ENCODE measurements around the gene COL21A1.

The COL21A1 gene

DNA sequence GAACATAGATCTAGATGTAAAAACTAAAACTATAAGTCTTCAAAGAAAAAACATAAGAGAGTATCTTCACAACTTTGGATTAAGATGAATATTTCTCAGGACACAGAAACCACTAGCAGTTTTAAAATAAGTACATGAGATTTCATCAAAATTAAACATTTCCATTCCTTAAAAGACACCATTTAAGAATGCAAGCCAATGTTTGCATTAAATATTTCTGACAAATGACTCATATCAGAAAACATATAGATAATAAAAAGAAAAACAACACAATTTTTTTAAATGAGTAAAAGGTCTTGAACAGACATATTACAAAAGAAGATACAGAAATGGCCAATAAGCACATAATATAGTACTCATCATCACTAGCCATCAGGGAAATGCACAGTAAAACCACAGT is 59.7 kb downstream of the COL21A1 start:
- no peak for DNase-seq (ENCODE audit: low read depth)

DNA sequence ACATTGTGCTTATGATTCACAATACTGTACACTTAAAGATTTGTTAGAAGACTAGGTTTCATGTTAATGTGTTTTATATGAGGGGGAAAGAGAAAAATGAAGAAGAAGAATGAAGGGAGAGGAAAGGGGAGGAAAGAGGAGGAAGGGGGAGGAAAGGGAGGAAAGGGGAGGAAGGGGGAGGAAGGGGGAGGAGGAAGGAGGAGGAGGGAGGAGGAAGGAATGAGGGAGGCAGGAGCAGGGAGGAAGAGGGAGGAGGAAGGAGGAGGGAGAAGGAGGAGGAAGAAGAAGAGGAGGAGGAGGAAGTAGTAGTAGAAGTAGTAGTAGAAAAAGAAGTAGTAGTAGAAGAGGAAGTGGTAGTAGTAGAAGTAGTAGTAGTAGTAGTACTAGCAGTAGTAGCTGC is 70.6 kb downstream of the COL21A1 start:
- DNase-seq (ENCODE audit: low read depth): no peak

DNA sequence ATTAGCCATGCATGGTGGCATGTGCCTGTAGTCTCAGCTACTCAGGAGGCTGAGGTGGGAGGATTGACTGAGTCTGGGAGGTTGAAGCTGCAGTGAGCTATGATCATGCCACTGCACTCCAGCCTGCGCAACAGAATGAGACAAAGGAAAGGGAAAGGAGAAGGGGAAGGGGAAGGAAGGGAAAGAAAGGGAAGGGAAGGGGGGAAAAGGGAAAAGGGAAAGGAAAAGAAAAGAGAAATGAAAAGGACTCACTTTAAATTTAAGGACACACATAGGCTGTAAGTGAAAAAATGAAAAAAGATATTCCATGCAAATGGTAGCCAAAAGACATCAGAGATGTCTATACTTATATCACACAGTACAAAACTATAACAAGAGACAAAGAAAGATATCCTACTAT is 74.2 kb downstream of the COL21A1 start:
- DNase-seq (ENCODE audit: low read depth): no peak

DNA sequence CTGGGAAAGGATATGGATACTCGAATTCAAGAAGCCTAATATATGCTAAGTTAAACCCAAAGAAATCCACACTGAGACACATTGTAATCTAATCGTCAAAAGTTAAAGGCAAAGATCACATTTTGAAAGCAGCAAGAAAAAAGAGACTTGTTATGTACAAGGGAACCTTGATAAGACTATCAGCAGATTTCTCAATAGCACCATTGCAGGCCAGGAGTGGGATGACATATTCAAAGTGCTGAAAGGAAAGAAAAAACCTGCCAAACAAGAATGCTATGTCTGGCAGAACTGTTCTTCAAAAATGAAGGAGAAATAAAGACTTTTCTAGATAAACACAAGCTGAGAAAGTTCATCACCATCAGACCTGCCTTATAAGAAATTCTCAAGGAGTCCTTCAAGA is 75.2 kb downstream of the COL21A1 start:
- DNase-seq (ENCODE audit: low read depth): no peak

DNA sequence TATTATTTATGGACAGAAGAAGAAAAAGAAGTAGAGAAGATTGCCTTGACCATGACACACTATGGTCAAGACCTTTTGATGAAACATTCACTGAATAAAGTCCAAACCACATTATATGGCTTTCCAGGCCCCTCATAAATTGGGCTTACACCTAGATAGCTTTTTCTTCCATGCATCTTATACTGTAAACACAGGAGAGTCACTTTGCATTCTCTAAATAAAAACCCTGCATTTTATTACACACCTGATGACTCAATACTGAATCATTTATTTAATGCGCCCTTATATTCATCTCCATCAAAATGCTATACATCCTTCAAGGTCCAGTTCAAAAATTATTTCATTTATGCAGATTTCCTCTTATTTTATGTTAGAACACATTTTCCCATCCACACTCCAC is 78.0 kb downstream of the COL21A1 start:
- no peak for DNase-seq (ENCODE audit: low read depth)

DNA sequence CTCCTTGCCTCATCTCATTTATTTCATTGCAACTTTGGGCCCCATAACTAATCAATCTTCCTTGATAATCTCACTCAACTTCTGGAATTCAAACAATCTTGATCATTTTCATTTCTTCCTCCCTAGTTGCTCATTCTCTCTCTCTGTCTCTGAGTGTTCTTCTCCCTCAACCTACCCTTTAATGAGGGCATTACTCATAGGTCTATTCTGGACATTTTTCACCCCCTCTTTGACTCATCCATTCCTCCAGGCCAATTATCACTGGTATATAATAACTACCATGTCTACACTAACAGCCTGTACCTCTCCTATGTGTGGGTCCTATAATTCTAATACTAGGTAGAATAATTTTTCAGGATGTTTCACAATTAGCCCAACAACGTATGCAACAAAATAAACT is 78.8 kb downstream of the COL21A1 start:
- no peak for DNase-seq (ENCODE audit: low read depth)

DNA sequence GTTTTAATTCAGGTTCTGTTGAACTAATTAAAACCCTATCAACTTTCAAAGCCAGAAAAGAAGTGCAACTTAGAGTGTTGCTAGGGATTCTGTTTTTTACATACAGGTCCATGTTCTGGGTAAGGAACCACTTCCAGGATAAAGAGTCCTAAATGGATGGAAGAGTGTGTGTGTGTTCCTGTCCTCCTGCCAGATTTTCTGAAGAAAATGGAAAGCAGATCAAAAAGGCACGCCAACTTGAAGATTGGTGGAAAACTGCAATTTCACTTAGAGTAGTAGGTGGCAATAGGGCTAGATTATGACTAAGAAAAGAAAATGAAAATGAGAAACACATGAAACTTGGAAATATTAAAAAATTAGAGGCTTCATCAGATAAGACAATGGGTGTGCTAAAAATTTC is 85.3 kb downstream of the COL21A1 start:
- no peak for DNase-seq (ENCODE audit: low read depth)

DNA sequence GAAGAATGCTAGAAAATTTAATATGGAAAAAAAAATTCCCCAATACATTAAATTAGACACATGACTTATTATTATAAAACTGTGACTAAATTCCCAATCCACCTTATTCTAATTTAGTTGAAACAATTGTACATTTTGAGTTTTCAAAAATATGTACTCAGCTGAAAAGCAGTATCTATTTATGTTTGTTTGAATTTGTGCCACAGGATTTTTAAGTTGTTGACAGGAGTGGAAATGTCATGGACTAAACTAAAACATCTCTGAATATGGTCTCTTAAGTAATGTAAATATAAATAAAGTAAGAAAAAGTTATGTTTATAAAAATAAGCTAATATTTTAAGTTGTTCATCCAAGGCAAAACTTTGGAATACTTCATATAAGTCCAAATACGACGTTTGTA is 86.9 kb downstream of the COL21A1 start:
- DNase-seq (ENCODE audit: low read depth): no peak

DNA sequence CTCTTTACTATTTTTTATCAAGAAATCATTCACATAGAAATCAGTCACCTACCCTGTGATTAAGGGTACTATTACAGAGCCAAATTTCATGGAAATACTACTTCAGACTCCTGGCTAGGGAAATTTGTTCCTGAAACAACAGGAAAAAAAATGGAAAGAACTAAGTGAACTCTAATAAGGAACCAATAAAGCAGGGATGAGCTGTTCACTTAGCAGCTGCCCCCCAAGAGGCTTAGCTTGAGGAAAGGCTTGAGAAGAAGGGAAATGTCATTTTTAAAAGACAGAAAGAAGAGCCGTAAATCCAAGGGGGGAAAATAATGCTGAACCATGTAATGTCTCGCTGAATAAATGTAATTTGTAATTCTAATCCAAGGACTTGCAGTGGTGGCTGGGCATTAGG is 88.8 kb downstream of the COL21A1 start:
- DNase-seq (ENCODE audit: low read depth): no peak

DNA sequence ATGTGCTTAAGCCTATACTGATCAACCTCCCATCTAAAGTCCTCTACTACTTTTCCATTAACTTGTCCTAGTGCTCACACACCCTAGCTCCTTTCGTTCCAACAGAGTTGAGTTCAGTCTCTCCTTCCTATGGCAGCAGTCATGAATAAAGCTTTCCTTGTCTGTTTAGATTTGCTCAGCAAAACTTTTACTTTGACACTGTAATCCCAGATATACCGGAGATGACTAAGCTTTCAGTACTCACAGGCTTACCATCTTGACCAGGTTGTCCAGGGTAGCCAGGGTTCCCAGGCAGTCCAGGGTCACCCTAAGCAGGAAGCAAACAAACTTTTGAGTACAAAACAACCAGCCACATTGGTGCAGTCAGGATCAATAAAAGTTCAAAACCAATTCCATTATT is 90.7 kb downstream of the COL21A1 start:
- DNase-seq (ENCODE audit: low read depth): no peak

DNA sequence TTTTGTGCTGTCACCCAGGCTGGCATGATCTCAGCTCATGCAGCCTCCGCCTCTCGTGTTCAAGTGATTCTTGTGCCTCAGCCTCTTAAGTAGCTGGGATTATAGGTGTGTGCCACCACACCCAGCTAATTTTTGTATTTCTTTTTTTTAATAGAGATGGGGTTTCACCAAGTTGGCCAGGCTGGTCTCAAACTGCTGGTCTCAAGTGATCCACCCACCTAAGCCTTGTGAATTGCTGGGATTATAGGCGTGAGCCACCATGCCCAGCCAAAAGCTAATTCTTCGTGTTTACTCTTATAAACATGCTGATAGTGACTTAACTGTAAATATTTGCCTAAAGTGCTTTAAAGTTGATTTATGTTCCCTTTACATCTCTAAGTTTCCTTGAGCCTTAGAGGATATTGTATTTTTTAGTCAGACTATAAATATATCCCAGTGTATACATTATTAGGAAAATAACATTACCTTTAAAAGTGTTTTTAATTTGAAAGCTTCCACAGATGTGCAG is 91.7 kb downstream of the COL21A1 start:
- DNase-seq (ENCODE audit: low read depth): no peak

DNA sequence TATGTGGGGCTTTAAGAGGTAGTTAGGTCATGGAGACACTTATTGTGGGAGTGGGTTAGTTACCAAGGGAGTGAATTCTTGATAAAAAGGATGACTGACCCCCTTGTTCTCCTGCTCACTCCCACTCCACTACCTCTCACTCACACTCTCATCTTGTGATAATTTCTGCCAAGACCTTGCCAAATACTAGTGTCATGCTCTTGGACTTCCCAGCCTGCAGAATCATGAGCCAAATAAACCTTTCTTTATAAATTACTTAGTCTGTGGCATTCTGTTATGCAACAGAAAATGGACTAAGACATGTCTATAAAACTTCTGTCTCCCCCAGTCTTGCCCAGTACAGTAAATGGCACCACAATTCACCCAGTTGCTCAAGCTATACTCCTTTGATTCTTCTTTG is 93.3 kb downstream of the COL21A1 start:
- DNase-seq (ENCODE audit: low read depth): no peak

DNA sequence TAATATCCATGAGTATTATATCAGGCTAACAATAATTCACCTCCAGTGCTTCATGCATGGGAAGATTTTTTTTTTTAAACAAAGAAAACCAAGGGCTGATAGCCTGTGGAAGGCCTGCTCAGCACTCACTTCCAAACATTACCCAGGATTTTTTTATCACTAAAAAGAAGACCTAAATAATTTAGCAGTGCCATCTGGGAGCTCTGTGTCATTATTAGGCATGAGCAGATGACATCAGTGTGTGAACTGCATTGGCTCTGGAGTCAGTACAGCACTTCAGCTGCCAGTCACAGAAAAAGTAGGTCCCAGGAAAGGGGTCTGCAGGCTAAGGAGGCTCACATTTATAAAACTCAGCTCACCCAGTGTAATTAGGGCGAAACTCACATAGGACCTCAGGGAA is 94.8 kb downstream of the COL21A1 start:
- no peak for DNase-seq (ENCODE audit: low read depth)

DNA sequence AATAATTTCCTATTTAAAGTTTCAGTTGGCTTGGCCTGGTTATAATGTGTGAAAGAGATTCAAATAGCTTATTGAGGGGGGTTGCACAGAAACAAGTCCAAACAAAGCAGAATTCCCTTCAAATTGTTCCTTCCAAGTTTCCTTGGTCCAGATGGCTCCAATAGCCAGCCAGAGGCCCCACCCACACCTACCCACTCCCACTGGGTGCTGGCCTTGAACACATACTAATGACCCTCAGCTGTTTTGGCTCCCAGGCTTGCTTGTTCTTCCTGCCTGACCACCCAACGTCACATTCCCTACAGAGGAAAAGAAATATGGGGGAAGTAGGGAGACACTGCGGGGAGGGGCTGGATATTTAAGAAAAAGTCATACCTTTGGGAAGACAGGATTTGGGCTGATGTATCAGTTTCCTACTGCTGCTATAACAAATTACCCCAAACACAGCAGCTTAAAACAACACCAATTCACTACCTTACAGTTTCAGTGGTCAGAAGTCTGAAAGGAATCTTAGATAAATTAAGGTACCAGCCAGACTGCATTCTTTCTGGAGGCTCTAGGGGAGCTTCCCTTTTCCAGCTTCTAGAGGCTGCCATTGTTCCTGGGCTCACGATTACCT is 95.7 kb downstream of the COL21A1 start:
- DNase-seq (ENCODE audit: low read depth): no peak

DNA sequence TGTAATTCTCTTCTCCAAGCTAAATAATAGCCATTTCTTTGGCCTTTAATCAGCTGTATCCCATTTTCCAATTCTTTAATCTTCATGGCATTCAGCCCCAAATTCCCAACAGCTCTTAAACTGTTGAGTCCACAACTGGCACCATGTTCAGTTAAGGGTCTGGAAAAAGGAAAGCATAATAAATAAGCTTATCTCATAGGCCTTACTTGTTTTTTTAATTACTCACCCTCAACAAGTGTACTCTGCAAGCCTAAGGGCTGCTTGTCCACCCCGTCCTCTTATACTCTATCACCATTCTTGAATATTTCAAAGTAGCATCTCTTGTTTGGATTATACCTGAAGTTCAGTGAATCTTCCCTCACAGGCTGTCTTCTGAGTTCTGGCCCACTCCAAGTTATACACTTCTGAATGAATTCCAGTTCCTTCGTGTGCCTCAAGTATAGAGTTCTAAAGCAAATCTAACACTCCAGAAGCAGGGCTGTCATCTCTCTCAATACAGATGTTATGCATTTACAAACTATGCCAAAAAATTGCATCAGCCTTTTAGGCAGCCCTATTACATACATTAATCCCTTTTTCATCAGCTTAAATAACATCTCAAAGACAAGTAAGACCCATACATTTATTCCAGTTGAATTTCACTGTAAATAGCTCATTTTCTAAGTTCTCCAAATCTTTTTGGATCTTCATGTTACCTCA is 98.7 kb downstream of the COL21A1 start:
- no peak for DNase-seq (ENCODE audit: low read depth)

DNA sequence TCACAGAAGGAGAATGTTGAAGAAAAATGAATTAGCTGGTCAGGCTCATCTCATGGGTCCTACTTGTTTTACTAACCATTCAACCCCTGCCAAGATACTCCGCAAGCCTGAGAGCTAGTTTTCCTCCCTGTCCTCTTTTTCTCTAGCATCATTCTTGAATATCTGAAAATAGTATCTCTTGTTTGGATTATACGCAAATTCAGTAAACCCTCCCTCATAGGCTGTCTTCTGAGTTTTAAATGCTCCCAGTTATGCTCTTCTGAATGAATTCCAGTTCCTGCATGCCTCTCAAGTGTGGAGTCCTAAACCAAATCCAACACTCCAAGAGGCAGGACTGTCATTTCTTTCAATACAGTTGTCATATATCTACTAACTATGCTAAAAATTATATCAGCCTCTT is 99.6 kb downstream of the COL21A1 start:
- no peak for DNase-seq (ENCODE audit: low read depth)

DNA sequence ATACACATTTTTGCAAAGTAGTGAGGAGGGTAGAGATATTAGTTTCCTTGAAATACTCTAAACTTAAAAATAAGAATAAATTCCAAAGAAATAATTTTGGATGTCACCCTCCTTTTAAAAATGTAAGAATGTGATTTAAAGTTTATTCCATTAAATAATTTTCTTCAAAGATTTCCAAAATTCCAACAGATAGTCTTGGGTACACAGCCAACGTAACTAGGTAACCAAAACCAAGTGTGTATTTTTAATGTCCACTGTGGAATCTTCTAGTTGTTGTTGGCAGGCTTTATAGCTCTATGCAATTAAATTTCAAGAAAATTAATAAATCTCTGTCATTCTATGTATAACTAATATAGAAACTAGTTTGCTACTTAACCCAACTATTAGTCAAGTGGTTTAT is 101.3 kb downstream of the COL21A1 start:
- no peak for DNase-seq (ENCODE audit: low read depth)

DNA sequence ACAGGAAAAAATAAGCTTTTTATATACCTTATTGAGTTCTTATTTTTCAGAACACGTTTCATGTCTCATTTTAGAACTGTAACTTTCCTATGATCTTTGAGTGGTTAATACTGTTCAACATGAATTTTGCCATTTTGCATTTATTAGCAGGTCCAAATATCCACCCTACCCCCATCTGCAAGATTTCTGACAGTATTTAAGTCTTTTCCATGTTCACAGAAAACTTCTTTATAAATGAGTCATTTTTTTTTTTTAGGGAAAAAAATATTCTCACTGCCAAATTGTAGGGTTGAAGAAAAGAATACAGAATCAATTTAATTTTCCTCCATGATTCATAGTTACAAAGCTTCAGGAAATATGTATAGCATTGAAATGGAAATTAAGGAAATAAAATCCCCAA is 101.8 kb downstream of the COL21A1 start:
- DNase-seq (ENCODE audit: low read depth): no peak

DNA sequence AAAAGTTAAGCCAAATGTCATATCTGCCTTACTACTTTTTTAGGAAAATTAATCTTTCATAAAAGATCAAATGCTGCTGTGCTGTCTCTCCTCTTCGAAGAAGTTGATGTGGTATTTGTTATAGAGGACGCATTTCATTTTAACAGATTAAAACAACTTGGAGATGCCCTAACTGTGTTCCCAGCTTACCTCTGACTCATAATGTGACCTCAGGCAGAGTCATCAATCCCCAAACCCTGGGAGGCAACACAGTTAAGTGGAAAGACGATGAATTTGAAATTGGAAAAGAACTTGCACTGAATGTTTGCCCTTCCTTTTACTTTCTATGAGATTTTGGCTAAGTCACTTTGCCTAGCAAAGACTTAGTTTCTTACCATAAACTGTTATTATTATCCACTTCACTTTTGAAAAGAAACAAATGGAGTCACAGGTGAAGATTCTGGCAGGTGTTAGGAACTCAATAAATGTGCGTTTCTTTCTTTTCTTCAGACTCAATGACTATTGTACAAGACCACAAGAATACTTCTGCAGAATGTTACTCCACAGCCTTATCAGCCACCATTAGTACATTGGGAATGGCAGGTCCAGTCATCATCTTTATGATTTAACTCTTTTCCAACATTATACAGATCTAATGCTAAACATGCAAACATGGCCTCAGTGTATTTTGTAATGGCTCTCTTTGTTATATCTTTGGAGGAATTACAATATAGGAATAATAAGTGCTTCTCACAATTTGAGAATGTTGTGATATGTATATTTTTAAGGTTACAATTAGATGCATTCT is 102.6 kb downstream of the COL21A1 start:
- DNase-seq (ENCODE audit: low read depth): no peak

DNA sequence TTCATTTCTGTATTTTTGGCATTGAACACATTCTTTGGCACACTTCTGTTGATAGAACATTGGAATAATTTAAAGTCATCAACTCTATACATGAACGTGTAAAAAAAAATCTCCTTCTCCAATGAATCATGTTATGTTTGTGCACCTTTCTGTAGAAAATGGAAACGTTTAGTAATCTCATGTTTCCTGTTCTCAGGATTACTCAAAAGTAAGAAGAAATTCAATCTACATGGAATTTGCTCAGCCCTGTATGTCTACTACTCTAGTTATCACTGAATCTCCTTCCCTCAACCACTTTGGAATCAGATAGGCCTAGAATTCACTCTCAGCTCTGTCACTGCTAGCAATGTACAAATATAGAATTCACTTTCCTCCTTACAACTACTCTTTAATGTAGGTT is 103.6 kb downstream of the COL21A1 start:
- no peak for DNase-seq (ENCODE audit: low read depth)

DNA sequence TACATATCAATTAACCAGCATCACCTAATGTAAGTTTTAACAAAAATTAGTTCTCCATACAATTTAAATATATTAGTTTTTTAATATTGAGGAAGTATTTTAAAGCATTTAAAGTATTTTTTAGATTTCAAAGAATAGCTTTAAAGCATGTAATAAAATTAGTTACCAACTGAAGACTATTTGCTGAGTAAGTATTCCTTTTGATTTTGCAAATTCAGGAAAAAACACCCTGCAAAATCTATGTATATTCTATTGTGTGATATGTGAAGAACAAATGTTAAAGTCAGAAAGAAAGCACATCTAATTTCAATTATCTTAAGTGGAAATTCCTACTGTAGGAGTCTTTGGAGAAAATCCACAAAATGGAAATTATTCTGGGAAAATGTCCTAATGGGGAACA is 107.3 kb downstream of the COL21A1 start:
- DNase-seq (ENCODE audit: low read depth): no peak

DNA sequence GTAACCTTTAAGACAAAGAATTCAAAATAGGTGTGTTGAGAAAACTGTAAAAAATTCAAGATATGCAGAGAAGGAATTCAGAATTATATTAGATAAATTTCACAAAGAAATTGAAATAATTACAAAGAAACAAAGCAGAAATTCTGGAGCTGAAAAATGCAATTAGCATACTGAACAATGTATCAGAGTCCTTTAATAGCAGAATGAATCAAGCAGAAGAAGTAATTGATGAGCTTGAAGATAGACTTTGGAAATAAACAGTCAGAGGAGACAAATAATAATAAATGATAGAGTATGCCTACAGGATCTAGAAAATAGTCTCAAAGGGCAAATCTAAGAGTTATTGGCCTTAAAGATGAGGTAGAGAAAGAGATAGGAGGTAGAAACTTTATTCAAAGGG is 131.7 kb downstream of the COL21A1 start:
- no peak for DNase-seq (ENCODE audit: low read depth)

DNA sequence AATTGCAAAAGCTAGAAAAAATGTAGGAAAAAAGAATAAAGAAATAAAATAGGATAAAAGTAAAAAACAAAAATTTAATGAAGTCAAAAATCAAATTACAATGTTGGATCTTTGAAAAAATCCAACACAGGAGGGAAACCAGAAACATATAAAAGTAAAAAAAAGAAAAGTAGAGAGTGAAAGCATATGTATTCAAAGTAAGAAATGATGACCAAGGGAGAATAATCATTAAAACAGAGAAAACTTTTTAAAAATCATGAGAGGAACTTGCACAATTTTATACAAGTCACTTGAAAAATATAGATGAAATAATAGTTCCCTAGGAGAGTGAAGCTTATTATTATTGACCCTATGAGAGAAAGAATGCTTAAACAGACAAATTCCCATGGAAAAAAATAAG is 138.2 kb downstream of the COL21A1 start:
- no peak for DNase-seq (ENCODE audit: low read depth)

Data from stimulated activated CD8-positive, alpha-beta memory T cell treated with anti-CD3 and anti-CD28 coated beads, Interleukin-15, amount 100 ng/mL, for 1 hour (primary cell).